HL-60/S4 treated with phorbol 12-myristate 13-acetate at 8.2 ng/mL for 4 days and 3 days (cell line): ENCODE measurements around the gene MTURN.

ENCODE experiments used
- in situ Hi-C: fragments of 300-500 bp; cut with MboI; formaldehyde crosslinking; loops from 2 replicates; pipeline ENCODE4 v1.15.0; 2022; ENCODE audit warnings: low sequenced_read_pairs

Gene MTURN

DNA sequence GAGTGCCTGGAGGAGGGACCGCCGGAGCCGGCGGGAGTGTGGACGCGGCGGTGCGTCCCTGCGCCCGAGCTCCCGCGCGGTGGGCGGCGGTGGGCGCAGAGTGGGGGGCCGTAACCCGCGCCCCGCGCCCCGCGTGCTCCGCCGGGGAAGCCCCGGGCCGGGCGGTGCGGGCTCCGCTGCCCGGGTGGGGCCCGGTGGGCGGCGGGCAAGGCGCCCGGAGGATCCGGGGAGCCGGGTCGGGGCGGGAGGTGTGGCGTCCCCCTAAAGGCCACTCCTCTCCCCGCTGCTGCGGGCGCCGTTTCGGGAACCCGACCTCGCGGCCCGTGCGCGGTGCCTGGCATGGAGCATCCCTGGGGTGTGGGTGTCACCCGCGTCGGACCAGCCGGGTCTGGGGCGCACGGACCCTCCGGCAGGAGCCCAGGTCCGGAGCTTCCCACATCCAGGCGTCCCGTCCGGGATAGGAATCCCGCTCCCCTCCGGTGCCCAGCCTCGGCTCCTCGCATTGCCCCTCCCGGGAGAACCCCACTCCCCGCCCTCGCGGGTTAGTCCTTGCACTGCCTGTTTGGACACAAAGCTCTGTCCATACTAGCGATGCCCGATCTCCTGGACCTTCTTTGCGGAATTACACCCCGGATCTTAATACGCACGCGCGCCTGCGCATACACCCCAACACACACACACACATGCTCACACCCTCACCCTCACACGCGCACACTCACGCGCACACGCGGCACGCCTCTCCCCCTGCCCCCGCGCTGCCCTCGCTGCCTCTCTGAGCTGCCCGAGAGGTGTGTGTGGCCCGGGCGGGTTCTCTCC lies 723 bp downstream of the MTURN start:
- in situ Hi-C loops = no loop called here

DNA sequence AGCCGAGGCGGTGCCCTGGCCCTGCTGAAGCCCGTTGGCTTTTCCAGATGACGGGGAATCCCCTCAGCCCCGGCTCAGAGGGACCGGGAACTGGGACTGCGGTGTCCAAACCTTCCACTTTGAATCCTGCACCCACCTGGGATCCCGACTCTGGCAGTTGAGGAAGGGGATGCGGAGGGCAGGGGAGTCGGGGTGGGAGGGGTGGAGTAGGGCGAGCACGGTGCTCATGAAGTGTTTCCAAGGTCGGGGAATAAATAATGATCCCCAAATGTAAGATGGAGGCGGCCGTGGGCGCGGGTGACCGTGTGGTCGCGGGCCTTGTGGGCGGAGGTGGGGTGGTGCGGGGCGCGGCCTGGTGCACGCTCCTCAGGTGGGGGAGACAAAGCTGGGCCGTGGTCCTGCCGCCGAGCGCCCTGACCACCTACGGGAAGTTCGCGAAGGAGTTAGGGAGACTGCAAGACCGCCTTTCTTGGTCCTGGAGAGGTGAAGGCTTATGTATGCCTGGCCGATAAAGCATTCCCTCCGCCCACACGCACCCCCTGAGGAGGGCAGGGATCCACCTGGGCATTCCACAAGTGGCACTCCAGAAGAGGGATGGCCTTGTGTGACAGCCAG lies 1.4 kb downstream of the MTURN start:
- in situ Hi-C loops = no loop called here

DNA sequence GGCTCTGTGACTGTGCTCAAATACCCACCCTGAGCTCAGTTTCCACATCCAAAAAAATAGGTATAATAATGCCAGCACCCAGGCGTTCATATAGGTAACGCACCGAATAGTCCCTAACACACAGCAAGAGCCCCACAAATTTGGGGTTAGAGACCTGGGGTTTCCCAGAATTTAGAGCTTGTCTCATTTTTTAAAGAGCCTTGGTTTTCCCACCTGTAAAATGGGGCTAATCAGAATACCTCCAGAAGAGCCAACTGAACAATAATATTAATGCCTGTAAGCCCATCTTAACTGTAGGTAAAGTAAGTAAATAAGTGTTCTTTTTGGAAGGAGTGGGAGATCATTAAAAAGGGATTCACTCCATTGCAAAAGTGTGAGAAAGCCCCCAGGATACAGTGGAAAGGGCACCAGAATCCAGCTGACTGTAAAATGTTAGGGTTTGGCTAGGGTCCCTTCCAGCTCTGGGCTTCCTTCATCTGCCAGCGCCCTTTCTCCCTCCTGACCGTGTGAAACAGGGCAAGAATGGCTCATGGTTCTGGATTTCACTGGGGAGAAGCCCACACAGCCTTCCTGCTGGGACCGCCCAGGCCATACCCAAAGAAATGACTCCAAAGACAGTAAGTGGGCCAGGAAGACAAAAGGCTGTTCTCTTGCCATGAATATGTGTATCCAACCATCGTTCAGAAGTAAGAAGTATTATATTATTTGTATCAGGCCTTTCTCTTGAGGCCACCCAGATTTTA lies 2.1 kb downstream of the MTURN start:
- in situ Hi-C loops = no loop called here

DNA sequence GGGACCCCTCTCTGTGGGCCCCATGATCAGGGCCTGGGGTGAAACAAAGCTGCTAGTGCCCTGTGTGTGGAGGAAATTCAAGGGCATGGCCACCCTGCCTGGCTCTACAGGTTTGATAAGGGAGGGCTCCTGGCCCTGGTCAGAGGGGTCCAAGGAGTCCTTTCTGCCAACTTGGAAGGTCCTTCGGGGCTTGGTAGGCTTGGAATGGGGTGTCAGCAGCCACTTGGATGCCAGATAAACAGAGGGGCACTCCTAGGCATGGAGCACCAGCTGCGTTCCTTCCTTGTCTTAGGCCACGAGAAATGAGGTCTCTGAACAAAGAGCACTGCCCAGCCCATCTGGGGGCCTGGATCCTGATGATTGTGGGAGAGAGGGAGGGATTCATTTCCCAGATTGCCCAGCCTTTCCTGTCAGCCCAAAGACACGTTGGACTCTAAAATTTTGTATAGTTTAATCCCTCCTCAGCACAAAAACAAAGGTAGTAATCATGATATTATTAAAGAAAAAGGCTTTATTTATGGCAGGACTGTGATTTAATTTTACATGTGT lies 5.1 kb downstream of the MTURN start:
- in situ Hi-C loops = no loop called here

DNA sequence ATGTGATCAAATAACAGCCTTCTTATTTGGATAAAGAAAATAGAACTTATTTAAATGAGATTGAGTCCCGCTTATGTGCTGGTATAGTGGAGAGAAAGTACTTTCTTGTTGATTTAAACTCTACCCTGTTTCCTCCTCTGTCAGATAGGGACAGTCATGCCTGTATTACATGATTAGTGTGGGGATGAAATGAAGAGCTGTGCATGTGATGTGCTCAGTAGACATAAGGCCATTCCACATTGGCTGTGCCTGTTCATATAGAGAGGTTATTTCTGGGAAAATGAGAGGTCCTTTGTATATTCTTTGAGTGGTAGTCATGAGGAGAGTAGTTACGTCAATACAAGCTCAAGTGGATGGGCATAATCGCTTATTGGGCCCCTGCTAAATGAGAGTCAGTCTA lies 5.7 kb downstream of the MTURN start:
- in situ Hi-C loops = no loop called here

DNA sequence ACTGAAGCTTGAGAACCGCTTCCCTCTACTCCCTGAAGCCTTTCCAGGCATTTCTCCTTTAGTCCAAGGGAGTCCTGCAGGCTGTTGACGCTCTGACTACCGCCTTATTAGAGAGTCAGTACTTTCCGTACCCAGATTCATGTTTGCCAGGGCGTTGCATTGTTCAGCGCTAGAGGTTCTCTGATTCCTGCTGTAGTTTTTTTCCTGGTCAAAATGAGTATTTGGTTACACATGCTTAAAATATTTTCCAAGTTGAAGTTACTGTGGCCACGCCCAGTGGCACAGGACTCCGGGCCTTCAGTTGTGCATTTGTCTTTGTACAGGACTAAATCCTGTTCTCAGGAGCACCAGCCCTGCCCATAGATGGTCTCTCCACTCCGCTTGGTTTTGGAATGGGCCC lies 7.9 kb downstream of the MTURN start:
- in situ Hi-C loops = no loop called here

DNA sequence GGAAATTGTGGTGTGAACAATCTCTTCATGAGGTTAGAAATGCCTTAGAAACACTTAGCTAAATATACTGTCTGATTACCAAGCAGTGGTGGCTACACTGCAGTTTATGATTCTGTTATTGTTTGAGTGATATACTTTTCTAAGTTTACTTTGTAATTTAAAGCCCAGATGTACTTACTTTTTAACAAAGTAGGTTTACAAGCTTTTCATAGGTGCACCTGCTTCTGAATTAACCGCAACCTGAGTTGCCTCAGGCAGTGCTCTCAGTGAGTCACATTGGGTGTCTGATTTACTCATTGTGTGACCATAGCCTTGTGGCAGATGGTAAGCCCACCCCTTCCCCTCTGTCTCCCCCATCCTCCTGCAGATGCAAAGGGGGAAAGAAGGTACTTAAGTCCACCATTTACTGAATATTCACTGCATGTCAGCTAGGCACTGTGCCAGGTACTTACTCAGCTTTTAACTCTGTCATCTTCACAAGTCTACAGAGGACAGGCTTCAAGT lies 9.0 kb downstream of the MTURN start:
- in situ Hi-C loops = no loop called here

DNA sequence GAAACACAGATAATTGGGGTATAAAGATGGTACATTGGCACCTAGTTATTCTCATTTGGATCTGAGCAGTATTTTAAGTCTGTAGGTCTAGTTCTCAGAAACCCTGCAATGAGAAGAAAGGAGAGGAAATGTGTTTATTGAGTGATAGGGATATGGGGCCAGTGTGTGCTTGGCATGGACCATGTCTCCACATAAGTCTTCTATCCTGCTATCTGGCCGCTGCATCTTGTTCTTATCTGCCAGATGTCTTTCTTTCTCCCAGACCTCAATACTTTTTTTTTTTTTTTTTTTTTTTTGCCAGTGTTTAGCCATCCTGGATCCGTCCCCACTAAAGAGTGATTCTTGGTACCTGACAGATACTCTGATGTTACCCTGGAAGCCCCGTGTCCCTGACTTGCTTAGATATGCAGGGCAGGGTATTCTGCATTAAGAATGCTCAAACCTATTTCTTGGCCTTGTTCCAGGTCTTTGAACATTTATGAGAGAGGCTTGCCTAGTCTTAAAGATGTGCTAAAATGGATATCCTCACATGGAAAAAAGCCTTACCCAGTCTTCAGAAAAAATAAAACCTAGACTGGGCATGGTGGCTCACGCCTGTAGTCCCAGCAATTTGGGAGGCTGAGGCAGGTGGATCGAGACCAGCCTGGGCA lies 10.0 kb downstream of the MTURN start:
- in situ Hi-C loops = no loop called here

DNA sequence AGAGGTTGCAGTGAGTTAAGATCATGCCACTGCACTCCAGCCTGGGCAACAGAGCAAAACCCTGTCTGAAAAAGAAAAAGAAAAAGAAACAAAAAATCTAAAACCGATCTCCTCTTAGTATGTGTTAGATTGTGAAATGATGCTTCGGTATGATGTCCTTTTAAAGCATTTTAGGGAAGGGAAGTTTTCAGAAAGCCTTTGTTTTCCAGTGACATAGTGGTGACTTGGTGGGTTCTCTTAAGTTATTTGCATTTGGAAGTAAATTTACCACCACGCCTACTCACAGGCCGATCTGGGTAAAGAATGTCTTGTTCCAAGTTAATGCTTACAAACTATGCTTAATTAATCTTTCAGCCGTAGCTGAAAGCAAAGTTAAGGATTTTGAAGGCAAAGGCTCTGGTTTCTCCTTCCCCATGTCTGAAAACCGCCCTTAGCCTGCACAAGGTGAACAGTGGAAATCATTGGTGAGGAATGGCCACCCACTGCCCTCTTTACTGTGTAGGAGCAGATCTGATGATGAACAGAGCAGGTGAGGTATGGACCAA lies 10.7 kb downstream of the MTURN start:
- in situ Hi-C loops = no loop called here

DNA sequence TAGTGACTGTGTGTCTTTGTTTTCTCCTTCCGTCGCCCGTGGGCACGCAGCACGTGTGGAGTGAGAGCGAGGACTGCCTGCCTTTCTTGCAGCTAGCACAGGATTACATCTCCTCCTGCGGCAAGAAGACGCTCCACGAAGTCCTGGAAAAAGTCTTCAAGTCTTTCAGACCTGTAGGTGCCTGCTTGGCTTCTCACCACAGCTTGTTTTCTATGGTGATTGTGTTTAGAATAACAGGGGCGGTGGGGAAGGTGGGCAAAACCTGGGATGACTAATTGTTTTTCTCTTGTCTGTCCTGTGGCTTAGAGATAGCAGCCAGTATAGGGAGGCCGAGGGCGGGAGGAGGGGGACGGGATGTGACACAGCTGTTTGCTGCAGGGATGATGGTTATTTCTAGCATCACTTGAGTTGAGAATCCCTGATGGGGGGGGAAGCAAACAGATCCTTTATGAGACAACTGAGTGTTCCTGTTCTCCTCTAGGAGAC lies 11.4 kb downstream of the MTURN start:
- in situ Hi-C loops = no loop called here

DNA sequence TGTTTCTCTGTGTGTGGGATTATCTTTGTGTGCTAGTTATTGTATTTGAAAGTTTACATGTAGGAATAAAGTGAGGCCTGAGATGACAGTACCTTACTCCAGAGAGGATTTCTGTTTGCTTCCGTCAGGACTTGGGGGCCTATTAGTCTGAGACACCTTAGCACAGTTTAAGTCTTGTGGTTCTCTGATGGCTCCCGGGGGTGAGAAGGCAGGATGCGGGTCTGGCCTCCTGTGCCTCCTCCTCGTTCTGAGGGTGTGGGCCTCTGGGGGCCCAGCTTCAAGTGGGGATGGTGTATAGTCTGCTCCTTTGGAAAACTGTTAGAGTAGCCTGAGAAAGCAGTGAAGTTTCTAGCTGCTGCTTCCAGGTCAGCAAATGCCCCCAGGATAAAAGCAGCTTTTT lies 12.4 kb downstream of the MTURN start:
- in situ Hi-C loops = no loop called here

DNA sequence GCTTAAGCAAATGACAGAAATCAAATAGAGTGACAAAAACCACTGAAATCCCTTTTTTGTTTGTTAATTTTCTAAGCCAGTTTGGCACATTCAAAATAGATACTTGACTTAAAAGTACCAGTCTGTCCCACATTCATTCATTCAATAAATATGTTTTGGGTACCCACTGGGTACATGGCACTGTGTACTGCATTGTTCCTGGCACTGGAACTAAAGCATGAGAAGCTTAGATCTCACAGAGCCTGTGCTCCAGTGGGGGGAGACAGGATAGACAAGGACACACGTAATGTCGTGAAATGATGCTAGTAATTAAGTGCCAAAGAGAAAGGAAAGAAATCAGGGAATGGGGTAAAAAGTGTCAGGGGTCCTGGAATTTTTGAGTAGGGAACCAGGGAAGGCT lies 13.0 kb downstream of the MTURN start:
- in situ Hi-C loops = no loop called here

DNA sequence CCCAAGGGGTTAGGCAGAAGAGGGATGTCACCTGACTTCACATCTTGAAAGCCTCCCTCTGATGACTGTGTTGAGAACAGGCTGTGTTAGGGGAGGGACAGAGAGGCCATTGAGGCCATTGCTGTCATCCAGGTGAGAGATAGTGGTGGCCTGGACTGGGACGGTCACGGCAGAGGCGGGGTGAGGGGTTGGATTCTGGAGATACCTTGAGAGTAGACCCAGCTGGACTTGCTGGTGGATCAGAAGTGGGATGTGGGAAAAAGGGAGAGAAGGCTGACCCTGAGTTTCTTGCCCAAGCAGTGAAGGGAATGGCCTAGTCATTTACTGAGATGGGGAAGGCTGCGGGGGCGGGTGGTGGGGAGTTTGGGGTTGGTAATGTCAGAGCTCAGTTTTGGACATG lies 13.6 kb downstream of the MTURN start:
- in situ Hi-C loops = no loop called here

DNA sequence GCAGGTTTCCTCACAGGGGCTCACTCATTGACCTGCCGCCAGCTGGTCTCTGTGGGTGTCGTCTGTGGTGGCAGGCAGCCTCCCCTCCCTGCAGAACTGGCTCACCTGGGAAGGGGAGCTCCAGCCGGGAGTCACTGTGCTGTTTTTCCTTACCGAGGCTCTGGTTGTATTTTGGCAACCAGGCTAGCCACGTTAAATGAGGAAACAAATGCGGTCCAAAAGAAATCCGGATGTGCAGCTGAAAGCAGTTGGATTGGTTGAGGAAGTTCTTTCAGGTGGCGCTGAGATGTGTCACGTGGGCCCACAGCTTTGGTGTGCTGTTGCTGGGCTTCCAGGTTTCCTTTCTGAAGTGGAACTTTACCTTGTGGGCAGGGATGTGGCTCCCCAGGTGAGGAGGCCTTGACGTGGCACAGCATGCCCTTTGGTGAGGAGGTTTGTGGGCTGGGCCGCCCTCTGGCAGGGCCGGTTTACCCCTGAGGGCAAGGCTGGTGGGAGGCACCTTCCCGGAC lies 14.2 kb downstream of the MTURN start:
- in situ Hi-C loops = no loop called here

DNA sequence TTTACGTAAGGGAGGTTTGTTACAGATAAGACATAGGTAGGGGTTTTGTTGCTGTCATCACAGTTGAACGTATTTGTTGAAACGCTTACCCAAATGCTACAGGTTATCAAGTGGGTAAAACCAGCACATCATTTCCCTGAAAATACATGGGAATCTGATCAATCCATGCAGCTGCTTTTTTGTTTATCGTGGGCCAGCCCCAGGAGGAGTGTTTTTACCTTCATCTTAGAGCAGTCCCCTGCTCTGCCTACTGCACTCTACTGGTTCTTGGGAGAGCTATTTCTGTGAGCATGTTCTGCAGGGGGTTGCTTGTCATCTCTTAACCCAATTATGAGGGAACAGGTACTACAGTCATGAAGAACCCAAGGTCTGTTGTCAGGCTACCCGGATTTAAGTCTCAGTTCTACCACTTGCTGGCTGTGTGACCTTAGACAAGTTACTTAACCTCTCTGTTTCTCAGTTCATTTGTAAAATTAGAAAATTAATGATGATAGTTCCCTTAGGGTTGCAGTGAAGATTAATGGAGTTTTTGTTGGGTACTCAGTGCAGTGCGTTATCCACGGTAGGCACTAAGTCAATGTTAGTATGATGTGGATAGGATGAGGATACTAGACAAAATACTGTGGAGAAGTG lies 15.0 kb downstream of the MTURN start:
- in situ Hi-C loops = no loop called here

DNA sequence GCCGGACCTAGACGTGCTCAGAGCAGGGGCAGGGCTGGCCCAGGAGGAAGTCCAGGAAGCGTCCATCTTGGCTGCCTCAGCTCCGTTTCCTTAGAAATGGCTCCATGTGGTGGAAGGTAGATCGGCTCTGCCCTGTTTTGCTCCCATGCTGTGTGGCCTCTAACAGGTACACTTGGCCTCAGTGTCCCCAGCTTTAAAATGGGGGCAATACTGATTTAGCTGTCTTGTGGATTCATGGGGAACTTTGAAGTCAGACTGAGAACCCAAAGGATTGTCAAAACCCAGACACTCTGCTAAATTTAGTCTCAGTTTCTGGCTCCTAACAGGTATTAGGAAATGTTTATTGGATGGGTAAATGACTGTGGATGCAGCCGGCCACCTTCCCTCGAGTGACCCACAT lies 15.9 kb downstream of the MTURN start:
- in situ Hi-C loops = no loop called here

DNA sequence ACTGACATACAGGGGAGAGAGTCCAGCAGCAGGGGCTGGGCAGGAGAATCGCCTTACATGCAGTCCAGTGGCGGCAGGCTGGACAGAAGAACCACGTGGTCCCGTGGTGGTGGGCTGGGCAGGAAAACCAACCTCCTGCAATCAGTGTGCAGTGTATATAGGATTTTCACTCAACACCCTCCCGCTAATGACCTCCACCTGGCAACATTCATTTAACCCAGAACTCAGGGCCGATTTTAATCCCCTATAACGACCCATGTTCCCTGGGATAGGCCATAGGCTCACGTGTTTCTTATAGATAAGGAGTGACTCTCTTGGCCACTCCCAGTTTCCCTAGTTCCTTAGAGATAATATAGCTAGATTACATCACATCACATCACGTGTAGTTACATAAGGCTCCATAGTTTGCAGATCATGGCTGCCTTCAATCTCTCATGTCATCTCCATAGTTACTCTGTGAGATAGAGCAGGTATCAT lies 19.4 kb downstream of the MTURN start:
- in situ Hi-C loops = no loop called here

DNA sequence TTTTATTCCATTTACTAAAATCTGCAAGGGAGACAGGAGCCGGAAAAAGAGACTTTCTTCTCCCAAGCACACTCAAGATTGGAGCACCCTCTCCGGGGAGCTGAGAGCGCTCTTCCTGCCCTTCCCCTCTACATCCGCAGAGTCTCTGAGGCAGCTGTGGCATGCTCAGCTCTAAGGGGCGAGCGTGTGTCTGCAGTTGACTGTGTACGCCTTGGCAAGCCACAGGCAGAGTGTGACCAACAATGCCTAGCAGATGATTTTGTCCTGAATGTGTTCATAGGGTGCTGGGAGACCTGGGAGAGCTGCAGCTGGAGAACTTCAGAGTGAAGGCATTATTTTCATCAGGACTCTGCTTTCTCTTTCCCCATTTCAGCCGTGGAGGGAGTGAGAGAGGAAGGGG lies 20.7 kb downstream of the MTURN start:
- in situ Hi-C loops = no loop called here

DNA sequence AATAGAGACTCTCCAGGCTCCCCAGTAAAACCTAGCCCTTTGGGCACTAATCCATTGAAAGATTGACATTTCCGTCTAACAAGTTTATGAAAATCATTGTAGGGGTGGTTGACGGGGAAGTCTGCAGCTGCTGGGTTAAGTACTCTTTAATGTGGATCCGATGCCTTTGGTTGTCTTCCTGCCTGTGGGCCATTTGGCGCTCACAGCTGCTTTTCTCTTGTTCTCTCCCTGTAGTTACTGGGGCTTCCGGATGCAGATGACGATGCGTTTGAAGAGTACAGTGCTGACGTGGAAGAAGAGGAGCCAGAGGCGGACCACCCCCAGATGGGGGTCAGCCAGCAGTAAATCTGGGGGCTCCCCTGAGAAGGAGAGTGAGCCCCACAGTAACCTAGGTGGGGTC lies 22.4 kb downstream of the MTURN start:
- in situ Hi-C loops = no loop called here

DNA sequence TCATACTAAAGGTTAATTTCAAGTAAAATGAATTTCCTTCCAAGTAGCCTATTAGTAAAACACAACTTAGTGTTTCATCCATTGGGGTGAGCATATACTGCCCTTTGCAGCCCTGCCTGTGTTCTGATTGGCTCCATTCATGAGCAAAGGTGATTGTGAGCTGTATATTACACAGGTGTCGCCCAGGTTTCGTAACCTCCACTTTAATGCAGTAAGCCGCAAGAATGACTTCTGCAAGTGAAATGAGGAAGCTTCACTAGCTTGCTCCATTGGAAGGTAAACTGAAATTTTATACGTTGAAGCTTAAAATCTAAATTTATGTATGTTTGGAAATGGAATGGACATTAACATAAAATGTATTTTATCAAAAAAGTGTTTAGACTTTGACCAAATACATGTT lies 24.4 kb downstream of the MTURN start:
- in situ Hi-C loops = no loop called here
